OCI-LY1 (cell line): Measurements from ENCODE around the gene MAGEL2.

ENCODE experiments used
- EZH2 ChIP-seq: fragments of 200-600 bp; sonication (generic), shearing (Covaris generic); IDR thresholded peaks from 2 replicates; pipeline ENCODE4 v1.8.0; 2017; ENCODE audit warnings: borderline replicate concordance, mixed run types, mild to moderate bottlenecking, antibody characterized with exemption, low read length, moderate library complexity, mixed read lengths
- TF ChIP-seq, protein P1 (sequence below): fragments of 200-600 bp; sonication (generic), shearing (Covaris generic); IDR thresholded peaks from 2 replicates; pipeline ENCODE4 v1.5.1; 2017; ENCODE audit warnings: mild to moderate bottlenecking, antibody characterized with exemption, low read length, moderate library complexity, mixed read lengths

GRCh38 chr15:23646165-23647000 is 1.3 kb downstream of the MAGEL2 start:
- TF ChIP-seq EZH2 = no peak
- TF ChIP-seq, protein P1, sequence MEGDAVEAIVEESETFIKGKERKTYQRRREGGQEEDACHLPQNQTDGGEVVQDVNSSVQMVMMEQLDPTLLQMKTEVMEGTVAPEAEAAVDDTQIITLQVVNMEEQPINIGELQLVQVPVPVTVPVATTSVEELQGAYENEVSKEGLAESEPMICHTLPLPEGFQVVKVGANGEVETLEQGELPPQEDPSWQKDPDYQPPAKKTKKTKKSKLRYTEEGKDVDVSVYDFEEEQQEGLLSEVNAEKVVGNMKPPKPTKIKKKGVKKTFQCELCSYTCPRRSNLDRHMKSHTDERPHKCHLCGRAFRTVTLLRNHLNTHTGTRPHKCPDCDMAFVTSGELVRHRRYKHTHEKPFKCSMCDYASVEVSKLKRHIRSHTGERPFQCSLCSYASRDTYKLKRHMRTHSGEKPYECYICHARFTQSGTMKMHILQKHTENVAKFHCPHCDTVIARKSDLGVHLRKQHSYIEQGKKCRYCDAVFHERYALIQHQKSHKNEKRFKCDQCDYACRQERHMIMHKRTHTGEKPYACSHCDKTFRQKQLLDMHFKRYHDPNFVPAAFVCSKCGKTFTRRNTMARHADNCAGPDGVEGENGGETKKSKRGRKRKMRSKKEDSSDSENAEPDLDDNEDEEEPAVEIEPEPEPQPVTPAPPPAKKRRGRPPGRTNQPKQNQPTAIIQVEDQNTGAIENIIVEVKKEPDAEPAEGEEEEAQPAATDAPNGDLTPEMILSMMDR = no peak
